Uterus (tissue), 4 donors: ENCODE results near the gene ASB8. TPM values are rescaled to one million over a fixed set of nuclear protein-coding genes. Genes with fewer than 3 reads are reported as not detected.
A peak's percentile ranks its signal among the peaks of the same experiment; 100 is the strongest.

Experiments used
- DNase-seq, 2 donors: peaks; one replicate each; pipeline ENCODE4 v3.0.0-alpha.2; 2019 to 2020
- H3K27ac ChIP-seq, 2 donors: fragments of 200-600 bp; sonication (generic); 1 replicate in 1 of 2; 2 replicates in 1 of 2; pipeline ENCODE4 v1.5.1; 2016 to 2018
- H3K27me3 ChIP-seq, 2 donors: fragments of 200-600 bp; sonication (generic); one replicate each; pipeline ENCODE4 v1.5.1; 2018 to 2019; ENCODE audit warnings: control low read depth in 1 of 2
- H3K36me3 ChIP-seq, 2 donors: fragments of 200-600 bp; sonication (generic); one replicate each; pipeline ENCODE4 v1.5.1; 2019; ENCODE audit warnings: control low read depth in 1 of 2
- H3K4me1 ChIP-seq, 2 donors: fragments of 200-600 bp; sonication (generic); one replicate each; pipeline ENCODE4 v1.5.1; 2018 to 2019; ENCODE audit warnings: control low read depth in 1 of 2
- H3K4me3 ChIP-seq, 2 donors: fragments of 200-600 bp; sonication (generic); 1 replicate in 1 of 2; 2 replicates in 1 of 2; pipeline ENCODE4 v1.5.1; 2018 to 2019; ENCODE audit warnings: mild to moderate bottlenecking in 1 of 2
- H3K9me3 ChIP-seq, 2 donors: fragments of 200-600 bp; sonication (generic); one replicate each; pipeline ENCODE4 v1.5.1; 2019; ENCODE audit warnings: control low read depth in 1 of 2
- CTCF ChIP-seq, 4 experiments: fragments of 200-600 bp in 2 of 4; fragments of 450-650 bp in 2 of 4; sonication (generic) in 2 of 4; IDR thresholded peaks; one replicate each; pipeline ENCODE4 v1.5.1; 2016 to 2019; ENCODE audit warnings: antibody characterized with exemption in 4 of 4, mild to moderate bottlenecking in 2 of 4, moderate library complexity in 1 of 4
- POLR2A ChIP-seq, 2 donors: fragments of 450-650 bp; IDR thresholded peaks; one replicate each; pipeline ENCODE4 v1.6.1; 2016; ENCODE audit warnings: antibody characterized with exemption in 2 of 2, mild to moderate bottlenecking in 1 of 2, moderate library complexity in 1 of 2
- intact Hi-C: fragments of 100-400 bp; cut with DNase I; formaldehyde crosslinking; loops from one replicate; pipeline ENCODE4 v1.15.1; 2023; ENCODE audit warnings: low total_unique reads
- microRNA-seq: library from miRNA; unstranded; fragments of <30 nt; microRNA quantifications from one replicate; pipeline ENCODE4, GENCODE V29; 2016; ENCODE audit warnings: borderline microRNAs expressed, borderline replicate concordance
- small RNA-seq: library from RNA; depleted of rRNA; stranded (forward); fragments of <200 nt; gene quantifications from one replicate; pipeline ENCODE3, GENCODE V24; 2016
- total RNA-seq, 4 donors: library from RNA; depleted of rRNA in 3 of 4; stranded (reverse); fragments of >200 nt in 3 of 4; gene quantifications; one replicate each; pipeline versions ENCODE4 v1.1.0 to v1.2.4, GENCODE V29; 2014 to 2023
- donor health status: DM: yes; HTN: yes; CAD: no.

The ASB8 gene
- total RNA-seq, 4 donors from 2014 or later, result 22.3 to 50.9 (median 32.5) TPM

- no peak for TF ChIP-seq CTCF (IDR thresholded peaks at IDR 0.05)
- intact Hi-C loops, result no loop called here
- Histone ChIP-seq H3K4me3 (peak overlapping the region in 1 of 2 donors; percentile 77), H3K27ac (peak overlapping the region; percentile 91), H3K27me3 (no peaks in the 10 kb centered on the region), H3K9me3 (no peaks in the 10 kb centered on the region), H3K36me3 (no peaks in the 10 kb centered on the region), H3K4me1 (peaks cover 4 to 6% of the 10 kb centered on the region in 2 donors)
- no peak for DNase-seq
Observed at GRCh38 chr12:48106681-48107613, 50.4 kb downstream of the ASB8 start.

DNA sequence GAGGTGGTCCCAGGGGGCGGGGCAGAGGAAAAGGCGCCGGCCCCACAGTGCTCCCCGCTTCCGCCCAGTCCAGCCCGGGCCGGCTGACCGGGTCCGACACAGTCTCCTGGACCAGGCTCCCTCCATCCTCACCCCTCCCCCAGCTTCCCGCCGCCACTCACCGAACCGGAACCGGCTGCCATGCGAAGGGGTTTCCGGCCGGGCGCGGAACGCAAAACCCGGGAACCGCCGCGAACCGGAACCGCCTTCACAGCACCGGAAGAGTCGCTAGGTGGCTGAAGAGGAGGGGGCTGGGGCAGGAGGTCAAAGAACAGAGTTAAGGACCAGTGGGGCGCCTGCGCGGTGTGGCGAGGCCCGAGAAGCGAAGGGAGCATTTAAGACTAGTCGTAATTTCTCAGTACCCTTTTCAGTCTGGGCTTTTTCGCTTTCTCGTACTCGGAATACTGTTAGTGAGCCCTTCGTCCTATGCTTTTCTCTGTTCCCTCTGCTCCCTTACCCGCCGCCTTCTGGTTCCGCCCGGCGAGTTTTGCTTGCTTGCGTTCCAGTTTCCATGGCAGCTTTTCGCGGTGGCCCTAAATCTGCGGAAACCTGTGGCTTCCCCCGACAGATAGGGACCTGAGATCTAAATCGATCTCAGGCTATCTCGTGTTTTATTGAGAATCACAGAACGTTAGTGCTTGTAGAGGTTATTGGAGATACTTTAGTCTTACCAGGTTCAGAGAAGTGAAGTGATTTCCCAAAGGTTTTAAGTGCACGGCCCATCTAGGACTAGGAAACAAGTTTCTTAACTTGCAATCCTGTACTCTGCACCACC, 51.2 kb downstream of the ASB8 start, which contains the start of gene SENP1:
Gene SENP1 (minus strand): TSS at position 213 of the 814 bp plus-strand sequence. CDS start 4,607 bp downstream, outside the sequence.
- intact Hi-C loops, result no loop called here

DNA sequence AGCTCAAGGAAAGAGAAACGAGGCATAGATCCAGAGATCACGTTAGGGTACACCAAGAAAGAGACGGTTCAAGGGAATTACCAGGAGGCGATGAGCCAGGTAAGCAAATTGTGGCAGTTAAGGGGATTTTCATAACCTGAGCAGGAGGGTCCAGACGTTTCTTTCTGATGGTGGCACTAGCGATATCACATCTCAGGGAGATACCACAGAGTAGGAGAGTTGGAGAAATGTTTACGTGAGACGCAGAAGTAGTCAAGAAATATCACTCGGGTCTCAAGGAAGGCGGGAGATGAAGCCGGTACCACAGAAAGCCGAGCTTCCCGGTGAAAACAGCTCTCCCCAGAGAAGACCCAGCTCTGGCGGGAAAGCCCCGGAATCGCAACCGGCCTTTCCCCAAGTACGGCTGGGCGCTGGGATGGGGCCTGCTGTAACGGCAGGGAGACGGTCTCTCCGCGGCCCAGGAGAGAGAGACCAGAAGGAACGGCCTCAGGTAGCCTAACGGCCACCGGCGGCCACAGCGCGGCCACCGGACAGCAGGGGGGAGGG, 51.9 kb downstream of the ASB8 start:
- no peaks in the 10 kb centered on the region for H3K9me3 ChIP-seq
- peak overlapping the region; percentile 91 for H3K27ac ChIP-seq
- intact Hi-C loops, result no loop called here
- peak overlapping the region; percentile 77 to 92 for H3K4me3 ChIP-seq
- H3K36me3 ChIP-seq, result no peaks in the 10 kb centered on the region
- no peak for DNase-seq
- peaks cover 4 to 6% of the 10 kb centered on the region in 2 donors for H3K4me1 ChIP-seq
- no peaks in the 10 kb centered on the region for H3K27me3 ChIP-seq
- TF ChIP-seq CTCF (IDR thresholded peaks at IDR 0.05) (no peak), POLR2A (IDR thresholded peaks at IDR 0.05) (no peak)

More for the DNA sequence above, 51.2 kb downstream of the ASB8 start, which contains the start of gene SENP1:
- no peaks in the 10 kb centered on the region for H3K27me3 ChIP-seq
- peak; percentile 85 to 89 for DNase-seq
- H3K4me3 ChIP-seq, result peak within 1 kb of the TSS; percentile 77 to 92
- peak within 1 kb of the TSS; percentile 91 for H3K27ac ChIP-seq
- peak; percentile 21 to 52 (median 28) for TF ChIP-seq CTCF (IDR thresholded peaks at IDR 0.05)
- TF ChIP-seq POLR2A (IDR thresholded peaks at IDR 0.05), result peak in 1 of 2 donors; percentile 23
- H3K4me1 ChIP-seq, result peaks cover 4 to 6% of the 10 kb centered on the region in 2 donors
- no peaks in the 10 kb centered on the region for H3K9me3 ChIP-seq
- H3K36me3 ChIP-seq, result no peaks in the 10 kb centered on the region

DNA sequence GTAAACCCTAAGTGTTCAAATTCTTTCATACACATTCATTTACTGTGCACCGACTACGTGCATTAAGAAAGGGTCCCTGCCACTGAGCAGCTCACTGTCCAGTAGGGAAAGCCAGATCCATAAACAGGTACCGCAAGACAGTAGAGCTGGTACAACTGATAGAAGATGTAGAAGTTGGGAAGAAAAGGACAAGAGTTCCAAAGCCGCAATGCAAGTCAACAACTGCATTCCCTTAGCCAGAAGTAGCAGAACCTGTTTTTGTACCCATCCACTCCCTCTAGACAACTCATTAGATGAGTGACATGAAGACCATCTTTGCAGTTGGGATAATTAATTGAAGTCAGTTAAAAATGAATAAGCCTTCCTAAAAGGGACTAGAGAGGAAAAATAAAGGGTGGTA, 52.8 kb downstream of the ASB8 start:
- H3K4me3 ChIP-seq, result peak overlapping the region in 1 of 2 donors; percentile 77
- no peaks in the 10 kb centered on the region for H3K36me3 ChIP-seq
- intact Hi-C loops, result no loop called here
- no peak overlapping the region for H3K27ac ChIP-seq
- H3K9me3 ChIP-seq, result no peaks in the 10 kb centered on the region
- TF ChIP-seq CTCF (IDR thresholded peaks at IDR 0.05), result no peak
- TF ChIP-seq POLR2A (IDR thresholded peaks at IDR 0.05), result no peak
- no peak for DNase-seq
- H3K4me1 ChIP-seq, result peaks cover 4 to 6% of the 10 kb centered on the region in 2 donors
- no peaks in the 10 kb centered on the region for H3K27me3 ChIP-seq

Small RNA genes within 50 kb of the gene (microRNA-seq; reads per million reads assigned to microRNA genes)
- gene MIR6505, result not detected

Small RNA genes within 50 kb of the gene (small RNA-seq; reads per million reads assigned to genes)
- gene MIR6505, result not detected

Other genes starting within 250 kb of the ASB8 start
- 100 to 1,000 TPM in 1 of 4 donors, 10 to 100 TPM in 3; 54.9 to 157 (median 77.6) TPM for gene TMEM106C, start 193.9 kb downstream of the ASB8 start, total RNA-seq
- gene COL2A1, start 153.0 kb downstream of the ASB8 start, total RNA-seq, result 1 to 10 TPM in 1 of 4 donors, under 1 TPM in 1, not detected in 2; 0.15 to 1.9 TPM
- 10 to 100 TPM; 24.1 to 43.9 (median 32.4) TPM for gene SENP1, start 51.4 kb downstream of the ASB8 start, total RNA-seq
- gene PFKM, start 38.2 kb downstream of the ASB8 start, total RNA-seq, result 100 to 1,000 TPM in 1 of 4 donors, 10 to 100 TPM in 3; 30.9 to 150 (median 70.8) TPM
- gene CCDC184, start 26.1 kb upstream of the ASB8 start, total RNA-seq, result 1 to 10 TPM in 3 of 4 donors, not detected in 1; 2.4 to 9.1 (median 2.7) TPM
- not detected for gene OR10AD1, start 45.8 kb upstream of the ASB8 start, total RNA-seq
- 10 to 100 TPM; 28.7 to 71.5 (median 39.9) TPM for gene ZNF641, start 193.4 kb upstream of the ASB8 start, total RNA-seq